SK-N-SH (cell line): ENCODE measurements around the gene TBXAS1. TPM values are rescaled to one million over a fixed set of nuclear protein-coding genes. Genes with fewer than 3 reads are reported as not detected.

Source experiments
- CTCF ChIA-PET: fragments of 300-600, 350-600 bp; formaldehyde crosslinking; extraction: SDS; loops from one replicate; lab custom pipeline; 2021; lab: Yijun Ruan, JAX
- POLR2A ChIA-PET: fragments of 350-600 bp; sonication (Branson Sonifier 250); formaldehyde crosslinking; extraction: SDS; loops from one replicate; lab custom pipeline; 2020; ENCODE audit warnings: antibody characterized with exemption, inconsistent platforms; lab: Yijun Ruan, JAX
- DNase-seq: peaks from one replicate; pipeline ENCODE4 v3.0.0; 2012
- H2AFZ ChIP-seq: fragments of 200-600 bp; sonication (generic); 2 replicates; pipeline ENCODE4 v1.8.1; 2016; ENCODE audit warnings: antibody characterized with exemption, mild to moderate bottlenecking, low read depth
- H3F3A ChIP-seq: fragments of 200-600 bp; sonication (generic); replicated peaks from 2 replicates; pipeline ENCODE3; 2016; ENCODE audit warnings: antibody characterized with exemption, mild to moderate bottlenecking; ENCODE audit not compliant: insufficient read depth
- H3K27ac ChIP-seq, 2 experiments: fragments of 200-500 bp in 1 of 2; fragments of 200-600 bp in 1 of 2; sonication (Bioruptor generic) in 1 of 2; sonication (generic), shearing (Covaris generic) in 1 of 2; 2 replicates each; pipeline versions ENCODE4 v1.5.1 to v1.6.1; 2014 to 2016; ENCODE audit warnings: low read depth in 2 of 2, inconsistent platforms in 1 of 2, low read length in 1 of 2, mild to moderate bottlenecking in 1 of 2, mixed read lengths in 1 of 2
- H3K27me3 ChIP-seq: fragments of 200-600 bp; sonication (generic), shearing (Covaris generic); 2 replicates; pipeline ENCODE4 v1.6.1; 2016; ENCODE audit warnings: mixed run types; ENCODE audit not compliant: insufficient read depth
- H3K36me3 ChIP-seq, 2 experiments: fragments of 200-500 bp in 1 of 2; fragments of 200-600 bp in 1 of 2; sonication (Bioruptor generic) in 1 of 2; sonication (generic) in 1 of 2; replicated peaks in 1 of 2; 2 replicates each; pipeline versions ENCODE3 to v1.5.1; 2014 to 2016; ENCODE audit warnings: low read length in 1 of 2, mild to moderate bottlenecking in 1 of 2; ENCODE audit not compliant: insufficient read depth in 2 of 2, control insufficient read depth in 1 of 2
- H3K4me1 ChIP-seq, 2 experiments: fragments of 200-500 bp in 1 of 2; fragments of 200-600 bp in 1 of 2; sonication (Bioruptor generic) in 1 of 2; sonication (generic), shearing (Covaris generic) in 1 of 2; 2 replicates each; pipeline versions ENCODE4 v1.5.1 to v1.6.1; 2014 to 2016; ENCODE audit warnings: low read depth in 1 of 2, low read length in 1 of 2, mixed run types in 1 of 2; ENCODE audit not compliant: insufficient read depth in 2 of 2, control insufficient read depth in 1 of 2
- H3K4me2 ChIP-seq: fragments of 200-600 bp; sonication (generic), shearing (Covaris generic); 2 replicates; pipeline ENCODE4 v1.6.1; 2017; ENCODE audit warnings: mixed run types
- H3K4me3 ChIP-seq, 2 experiments: fragments of 200-500 bp in 1 of 2; fragments of 200-600 bp in 1 of 2; sonication (Bioruptor generic) in 1 of 2; sonication (generic), shearing (Covaris generic) in 1 of 2; 2 replicates each; pipeline versions ENCODE4 v1.5.1 to v1.8.1; 2014 to 2016; ENCODE audit warnings: low read depth in 2 of 2, inconsistent platforms in 1 of 2, low read length in 1 of 2, mild to moderate bottlenecking in 1 of 2, mixed read lengths in 1 of 2, moderate library complexity in 1 of 2
- H3K79me2 ChIP-seq: fragments of 200-600 bp; sonication (generic); 2 replicates; pipeline ENCODE4 v1.8.1; 2017; ENCODE audit warnings: mild to moderate bottlenecking; ENCODE audit not compliant: insufficient read depth
- H3K9ac ChIP-seq: fragments of 200-600 bp; sonication (generic); 2 replicates; pipeline ENCODE4 v1.6.1; 2017; ENCODE audit warnings: mixed run types
- H3K9me2 ChIP-seq: fragments of 200-600 bp; sonication (generic); 2 replicates; pipeline ENCODE4 v1.6.1; 2017; ENCODE audit warnings: mixed run types
- H3K9me3 ChIP-seq: fragments of 200-600 bp; sonication (generic); 2 replicates; pipeline ENCODE4 v1.6.1; 2017; ENCODE audit warnings: mixed run types, mild to moderate bottlenecking, moderate library complexity
- H4K20me1 ChIP-seq: fragments of 200-600 bp; sonication (generic); 2 replicates; pipeline ENCODE4 v1.6.1; 2017; ENCODE audit warnings: mild to moderate bottlenecking, mixed run types; ENCODE audit not compliant: insufficient read depth
- ELF1 ChIP-seq: IDR thresholded peaks from 2 replicates; pipeline ENCODE4 v1.4.0; 2012
- EP300 ChIP-seq, 2 experiments: IDR thresholded peaks; 2 replicates each; pipeline versions ENCODE4 v1.4.0 to v1.6.1; 2012; ENCODE audit warnings: borderline replicate concordance in 1 of 2, low read depth in 1 of 2, low read length in 1 of 2
- EZH2phosphoT487 ChIP-seq: fragments of 200-600 bp; sonication (generic); IDR thresholded peaks from 2 replicates; pipeline ENCODE4 v1.6.1; 2017; ENCODE audit warnings: low read depth, mixed run types, mild to moderate bottlenecking, antibody characterized with exemption, moderate library complexity, borderline replicate concordance
- FOSL2 ChIP-seq: IDR thresholded peaks from 2 replicates; pipeline ENCODE4 v1.4.0; 2012; ENCODE audit warnings: low read depth, mild to moderate bottlenecking, moderate library complexity, borderline replicate concordance
- FOXM1 ChIP-seq: IDR thresholded peaks from 2 replicates; pipeline ENCODE4 v1.4.0; 2012; ENCODE audit warnings: low read depth, mild to moderate bottlenecking
- GATA2 ChIP-seq: sonication (generic); formaldehyde crosslinking; IDR thresholded peaks from 2 replicates; pipeline ENCODE4 v1.5.0; 2020; ENCODE audit warnings: mild to moderate bottlenecking, missing genetic modification reagents
- MEF2A ChIP-seq: IDR thresholded peaks from 2 replicates; pipeline ENCODE4 v1.4.0; 2012; ENCODE audit warnings: low read depth, borderline replicate concordance
- NRF1 ChIP-seq: IDR thresholded peaks from 2 replicates; pipeline ENCODE4 v1.6.1; 2012; ENCODE audit warnings: low read depth, mild to moderate bottlenecking, low read length
- POLR2AphosphoS5 ChIP-seq: IDR thresholded peaks from 2 replicates; pipeline ENCODE4 v1.6.1; 2012; ENCODE audit warnings: low read depth, low read length
- RAD21 ChIP-seq: IDR thresholded peaks from 2 replicates; pipeline ENCODE4 v1.6.1; 2012; ENCODE audit warnings: mild to moderate bottlenecking, low read length
- RCOR1 ChIP-seq: fragments of 150-350 bp; IDR thresholded peaks from 2 replicates; pipeline ENCODE4 v1.6.1; 2017; ENCODE audit warnings: antibody characterized with exemption, low read length
- REST ChIP-seq: IDR thresholded peaks from 2 replicates; pipeline ENCODE4 v1.6.1; 2012; ENCODE audit warnings: mild to moderate bottlenecking, low read depth, low read length, moderate library complexity
- YY1 ChIP-seq: IDR thresholded peaks from 2 replicates; pipeline ENCODE4 v1.4.0; 2012; ENCODE audit warnings: low read depth, mild to moderate bottlenecking
- ZBTB33 ChIP-seq: IDR thresholded peaks from 2 replicates; pipeline ENCODE4 v1.4.0; 2012; ENCODE audit warnings: low read depth, borderline replicate concordance
- whole genome bisulfite sequencing: methylation state at CpG from one replicate; pipeline ENCODE4 v1.1.6; 2017; ENCODE audit warnings: low lambda C conversion rate; 5-methylcytosine and 5-hydroxymethylcytosine counted together
- polyA plus RNA-seq, 3 experiments: library from polyadenylated mRNA; depleted of rRNA; stranded (reverse); fragments of >200 nt; gene quantifications; 2 replicates each; pipeline ENCODE4 v1.2.3, GENCODE V29; 2012
- TF ChIP-seq, protein P1 (sequence below): IDR thresholded peaks from 2 replicates; pipeline ENCODE4; 2012
- TF ChIP-seq, protein P2 (sequence below): fragments of 200-600 bp; sonication (generic); IDR thresholded peaks from 2 replicates; pipeline ENCODE4 v1.6.1; 2017; ENCODE audit warnings: antibody characterized with exemption, mild to moderate bottlenecking, moderate library complexity

Gene TBXAS1
- polyA plus RNA-seq, 1 of the 3 experiments (the other 2 are of a cell fraction) = 4.4 TPM

- 38% methylated on average over 4 of the region's 4 CpGs for WGBS
- Histone ChIP-seq H3K4me1 (no peaks in the 10 kb centered on the region), H4K20me1 (no peaks in the 10 kb centered on the region), H3K4me3 (no peak overlapping the region), H3K27ac (no peak overlapping the region), H3K27me3 (no peaks in the 10 kb centered on the region; the same call in 1 of the 2 replicates), H3F3A (no peaks in the 10 kb centered on the region), H3K36me3 (no peaks in the 10 kb centered on the region), H3K4me2 (no peak overlapping the region), H3K9ac (no peak overlapping the region), H2AFZ (no peak overlapping the region), H3K79me2 (no peaks in the 10 kb centered on the region), H3K9me3 (no peaks in the 10 kb centered on the region), H3K9me2 (no peaks in the 10 kb centered on the region)
- TF ChIP-seq ZBTB33 (no peak), NRF1 (no peak), YY1 (no peak), FOXM1 (no peak), MEF2A (no peak), GATA2 (no peak), RCOR1 (no peak), FOSL2 (no peak), ELF1 (no peak), POLR2AphosphoS5 (no peak)
- TF ChIP-seq, protein P1, sequence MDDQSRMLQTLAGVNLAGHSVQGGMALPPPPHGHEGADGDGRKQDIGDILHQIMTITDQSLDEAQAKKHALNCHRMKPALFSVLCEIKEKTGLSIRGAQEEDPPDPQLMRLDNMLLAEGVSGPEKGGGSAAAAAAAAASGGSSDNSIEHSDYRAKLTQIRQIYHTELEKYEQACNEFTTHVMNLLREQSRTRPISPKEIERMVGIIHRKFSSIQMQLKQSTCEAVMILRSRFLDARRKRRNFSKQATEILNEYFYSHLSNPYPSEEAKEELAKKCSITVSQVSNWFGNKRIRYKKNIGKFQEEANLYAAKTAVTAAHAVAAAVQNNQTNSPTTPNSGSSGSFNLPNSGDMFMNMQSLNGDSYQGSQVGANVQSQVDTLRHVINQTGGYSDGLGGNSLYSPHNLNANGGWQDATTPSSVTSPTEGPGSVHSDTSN = no peak
- ChIA-PET CTCF (interaction anchor here (1.0 to 1.1 kb wide), 2 partner anchors 157 to 200 kb away, joined by 3 read pairs; no protein-coding TSS in a partner anchor), POLR2A (no interaction called here)
- DNase-seq = no peak
Observed at GRCh38 chr7:139845443-139845805, 16.4 kb downstream of the TBXAS1 start.

- TF ChIP-seq REST (no peak), RAD21 (no peak), NRF1 (no peak), EP300 (IDR thresholded peaks at IDR 0.05; ENCODE audit: borderline replicate concordance in 1 of 2, low read depth in 1 of 2, low read length in 1 of 2) (no peak), EZH2phosphoT487 (no peak)
- TF ChIP-seq, protein P2, sequence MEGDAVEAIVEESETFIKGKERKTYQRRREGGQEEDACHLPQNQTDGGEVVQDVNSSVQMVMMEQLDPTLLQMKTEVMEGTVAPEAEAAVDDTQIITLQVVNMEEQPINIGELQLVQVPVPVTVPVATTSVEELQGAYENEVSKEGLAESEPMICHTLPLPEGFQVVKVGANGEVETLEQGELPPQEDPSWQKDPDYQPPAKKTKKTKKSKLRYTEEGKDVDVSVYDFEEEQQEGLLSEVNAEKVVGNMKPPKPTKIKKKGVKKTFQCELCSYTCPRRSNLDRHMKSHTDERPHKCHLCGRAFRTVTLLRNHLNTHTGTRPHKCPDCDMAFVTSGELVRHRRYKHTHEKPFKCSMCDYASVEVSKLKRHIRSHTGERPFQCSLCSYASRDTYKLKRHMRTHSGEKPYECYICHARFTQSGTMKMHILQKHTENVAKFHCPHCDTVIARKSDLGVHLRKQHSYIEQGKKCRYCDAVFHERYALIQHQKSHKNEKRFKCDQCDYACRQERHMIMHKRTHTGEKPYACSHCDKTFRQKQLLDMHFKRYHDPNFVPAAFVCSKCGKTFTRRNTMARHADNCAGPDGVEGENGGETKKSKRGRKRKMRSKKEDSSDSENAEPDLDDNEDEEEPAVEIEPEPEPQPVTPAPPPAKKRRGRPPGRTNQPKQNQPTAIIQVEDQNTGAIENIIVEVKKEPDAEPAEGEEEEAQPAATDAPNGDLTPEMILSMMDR = no peak
- Histone ChIP-seq H3K79me2 (no peaks in the 10 kb centered on the region), H2AFZ (no peak overlapping the region), H4K20me1 (no peaks in the 10 kb centered on the region), H3K27me3 (no peaks in the 10 kb centered on the region; the same call in 1 of the 2 replicates), H3K9me2 (no peaks in the 10 kb centered on the region), H3K9me3 (no peaks in the 10 kb centered on the region), H3K9ac (no peak overlapping the region), H3F3A (no peaks in the 10 kb centered on the region), H3K27ac (no peak overlapping the region), H3K4me2 (no peak overlapping the region), H3K36me3 (no peaks in the 10 kb centered on the region), H3K4me3 (no peak overlapping the region), H3K4me1 (no peaks in the 10 kb centered on the region)
- DNase-seq = no peak
- ChIA-PET POLR2A (no interaction called here), CTCF (interaction anchor here (1.0 to 1.1 kb wide), 3 partner anchors 8 to 200 kb away, joined by 3 read pairs; no protein-coding TSS in a partner anchor)
- WGBS = 40% methylated on average over 4 of the region's 4 CpGs
Observed at GRCh38 chr7:139846297-139846696, 17.2 kb downstream of the TBXAS1 start.
